Measurements from ENCODE around the gene COX19.
A peak's percentile ranks its signal among the peaks of the same experiment; 100 is the strongest.

COX19 gene

GRCh38 chr7:974820-975681 lies at the start of gene COX19:
TSS of gene COX19 (minus strand) at chr7:975549. CDS start at chr7:975509, 40 bp downstream.
- H3K4me3 ChIP-seq (ENCODE audit: low read depth, low read length), result peak within 1 kb of the TSS; percentile 82

- no peak overlapping the region for H3K4me3 ChIP-seq (ENCODE audit: low read depth, low read length)
These were observed 49.0 kb upstream of the COX19 start for GRCh38 chr7:1024331-1024841.

- H3K4me3 ChIP-seq (ENCODE audit: low read depth, low read length), result no peak overlapping the region
These were observed 47.6 kb upstream of the COX19 start for GRCh38 chr7:1022801-1023465.

GRCh38 chr7:1022356-1022755 lies 47.0 kb upstream of the COX19 start:
- no peak overlapping the region for H3K4me3 ChIP-seq (ENCODE audit: low read depth, low read length)

- H3K4me3 ChIP-seq (ENCODE audit: low read depth, low read length), result no peak overlapping the region
These were observed 46.6 kb upstream of the COX19 start for GRCh38 chr7:1021931-1022330.

GRCh38 chr7:1021366-1021765 lies 46.0 kb upstream of the COX19 start:
- H3K4me3 ChIP-seq (ENCODE audit: low read depth, low read length), result no peak overlapping the region

- H3K4me3 ChIP-seq (ENCODE audit: low read depth, low read length), result no peak overlapping the region
These were observed 45.5 kb upstream of the COX19 start for GRCh38 chr7:1020849-1021251.

GRCh38 chr7:1019789-1020610 lies 44.7 kb upstream of the COX19 start:
- no peak overlapping the region for H3K4me3 ChIP-seq (ENCODE audit: low read depth, low read length)

GRCh38 chr7:1019255-1019785 lies 44.0 kb upstream of the COX19 start:
- H3K4me3 ChIP-seq (ENCODE audit: low read depth, low read length), result no peak overlapping the region

GRCh38 chr7:1018334-1018695 lies 43.0 kb upstream of the COX19 start:
- no peak overlapping the region for H3K4me3 ChIP-seq (ENCODE audit: low read depth, low read length)

GRCh38 chr7:1017586-1018333 lies 42.4 kb upstream of the COX19 start:
- no peak overlapping the region for H3K4me3 ChIP-seq (ENCODE audit: low read depth, low read length)

GRCh38 chr7:1016577-1017531 lies 41.5 kb upstream of the COX19 start:
- no peak overlapping the region for H3K4me3 ChIP-seq (ENCODE audit: low read depth, low read length)

- no peak overlapping the region for H3K4me3 ChIP-seq (ENCODE audit: low read depth, low read length)
These were observed 40.1 kb upstream of the COX19 start for GRCh38 chr7:1015196-1016121.

- H3K4me3 ChIP-seq (ENCODE audit: low read depth, low read length), result no peak overlapping the region
These were observed 39.3 kb upstream of the COX19 start for GRCh38 chr7:1014681-1015080.

GRCh38 chr7:1013581-1013980 lies 38.2 kb upstream of the COX19 start:
- no peak overlapping the region for H3K4me3 ChIP-seq (ENCODE audit: low read depth, low read length)

- H3K4me3 ChIP-seq (ENCODE audit: low read depth, low read length), result no peak overlapping the region
These were observed 37.4 kb upstream of the COX19 start for GRCh38 chr7:1012716-1013095.

- no peak overlapping the region for H3K4me3 ChIP-seq (ENCODE audit: low read depth, low read length)
These were observed 36.8 kb upstream of the COX19 start for GRCh38 chr7:1012004-1012715.
